ENCODE results near the gene LRRFIP1. TPM values are rescaled to one million over a fixed set of nuclear protein-coding genes. Genes with fewer than 3 reads are reported as not detected.

Gene LRRFIP1
- total RNA-seq, 1 donor from 2014 or later: 40.7 TPM

- peaks cover 21% of the 10 kb centered on the region for H4K20me1 ChIP-seq (ENCODE audit: low read depth)
- Mint-ChIP-seq H3K27me3 (ENCODE audit: insufficient read depth, low read depth) (peaks cover 12% of the 10 kb centered on the region), H3K36me3 (peaks cover 20% of the 10 kb centered on the region), H3K4me3 (peak overlapping the region; percentile 95), H3K27ac (no peak overlapping the region), H3K4me1 (peaks cover 34% of the 10 kb centered on the region), H3K9me3 (no peaks in the 10 kb centered on the region)
- TF ChIP-seq EZH2phosphoT487 (IDR thresholded peaks at IDR 0.05): no peak
- no peak for DNase-seq (ENCODE audit: low spot score)
- no peak overlapping the region for H3K4me2 ChIP-seq
- H3K4me1 ChIP-seq: peaks cover 8% of the 10 kb centered on the region
- peaks cover 3% of the 10 kb centered on the region for H3K79me2 ChIP-seq (ENCODE audit: low read depth)
- no peak overlapping the region for H3K4me3 ChIP-seq
- H3K27ac ChIP-seq: no peak overlapping the region
- peaks cover 51% of the 10 kb centered on the region for H3K27me3 ChIP-seq
- H3F3A ChIP-seq (ENCODE audit: low read depth): peaks cover 17% of the 10 kb centered on the region
- no peak overlapping the region for H3K9ac ChIP-seq
- H3K36me3 ChIP-seq: no peaks in the 10 kb centered on the region
- H2AFZ ChIP-seq (replicated peaks): no peak overlapping the region
- no peaks in the 10 kb centered on the region for H3K9me3 ChIP-seq (ENCODE audit: low read depth)
Observed at GRCh38 chr2:237629188-237629534, 1.8 kb downstream of the LRRFIP1 start.

GRCh38 chr2:237629739-237630138, 2.4 kb downstream of the LRRFIP1 start:
- Mint-ChIP-seq H3K27ac (no peak overlapping the region), H3K36me3 (peaks cover 23% of the 10 kb centered on the region), H3K4me1 (peaks cover 34% of the 10 kb centered on the region), H3K27me3 (ENCODE audit: insufficient read depth, low read depth) (peaks cover 12% of the 10 kb centered on the region), H3K9me3 (peaks cover 4% of the 10 kb centered on the region), H3K4me3 (no peak overlapping the region)
- no peak for DNase-seq (ENCODE audit: low spot score)
- Histone ChIP-seq H3K27ac (no peak overlapping the region), H3K9me3 (ENCODE audit: low read depth) (no peaks in the 10 kb centered on the region), H3K79me2 (ENCODE audit: low read depth) (peaks cover 3% of the 10 kb centered on the region), H3K9ac (no peak overlapping the region), H3K36me3 (no peaks in the 10 kb centered on the region), H3K4me3 (no peak overlapping the region), H3K4me2 (no peak overlapping the region), H3K4me1 (peaks cover 8% of the 10 kb centered on the region), H3K27me3 (peaks cover 45% of the 10 kb centered on the region), H4K20me1 (ENCODE audit: low read depth) (peaks cover 21% of the 10 kb centered on the region), H2AFZ (replicated peaks) (no peak overlapping the region), H3F3A (ENCODE audit: low read depth) (peaks cover 17% of the 10 kb centered on the region)
- TF ChIP-seq CTCF (IDR thresholded peaks at IDR 0.05) (no peak), EZH2phosphoT487 (IDR thresholded peaks at IDR 0.05) (no peak), EZH2 (IDR thresholded peaks at IDR 0.05) (no peak)

GRCh38 chr2:237630216-237631000, 3.0 kb downstream of the LRRFIP1 start:
- H3K36me3 Mint-ChIP-seq: peaks cover 28% of the 10 kb centered on the region
- Histone ChIP-seq H3K9me3 (ENCODE audit: low read depth) (no peaks in the 10 kb centered on the region), H4K20me1 (ENCODE audit: low read depth) (peaks cover 21% of the 10 kb centered on the region), H3K36me3 (no peaks in the 10 kb centered on the region), H3K27ac (no peak overlapping the region), H3F3A (ENCODE audit: low read depth) (peaks cover 17% of the 10 kb centered on the region), H3K27me3 (peaks cover 39% of the 10 kb centered on the region), H3K79me2 (ENCODE audit: low read depth) (peaks cover 3% of the 10 kb centered on the region), H3K4me2 (no peak overlapping the region), H3K4me1 (peaks cover 8% of the 10 kb centered on the region), H3K9ac (no peak overlapping the region), H3K4me3 (no peak overlapping the region), H2AFZ (replicated peaks) (no peak overlapping the region)
- peaks cover 31% of the 10 kb centered on the region for H3K4me1 Mint-ChIP-seq
- peaks cover 10% of the 10 kb centered on the region for H3K27me3 Mint-ChIP-seq (ENCODE audit: insufficient read depth, low read depth)
- peak overlapping the region; percentile 66 for H3K27ac Mint-ChIP-seq
- peaks cover 8% of the 10 kb centered on the region for H3K9me3 Mint-ChIP-seq
- no peak for DNase-seq (ENCODE audit: low spot score)
- TF ChIP-seq EZH2 (IDR thresholded peaks at IDR 0.05) (no peak), CTCF (IDR thresholded peaks at IDR 0.05) (no peak), EZH2phosphoT487 (IDR thresholded peaks at IDR 0.05) (no peak)
- no peak overlapping the region for H3K4me3 Mint-ChIP-seq

Measured in neural progenitor cell (in vitro differentiated cells).